IMR-90 (cell line): Measurements from ENCODE around the gene PTH1R. TPM values are rescaled to one million over a fixed set of nuclear protein-coding genes. Genes with fewer than 3 reads are reported as not detected.

Experiments used
- ATAC-seq: fragments of 200-7000 bp; cut with Tn5 transposase; 2 replicates; pipeline ENCODE4 v1.9.1; 2020; ENCODE audit warnings: low read depth, mild to moderate bottlenecking, moderate library complexity
- BruUV-seq: library from RNA; stranded (reverse); fragments of 400-500 nt; replicated peaks from 2 replicates; lab custom pipeline; 2021; lab: Mats Ljungman, UMichigan
- CTCF ChIA-PET: fragments of 300-600 bp; formaldehyde crosslinking; extraction: SDS; loops from one replicate; lab custom pipeline; 2021; ENCODE audit warnings: antibody characterized with exemption; lab: Yijun Ruan, JAX
- POLR2A ChIA-PET: fragments of 300-600 bp; sonication (Branson Sonifier 250); formaldehyde crosslinking; loops from one replicate; lab custom pipeline; 2022; ENCODE audit warnings: antibody characterized with exemption; ENCODE audit not compliant: unreplicated experiment; lab: Charles Lee
- DNase-seq: peaks from one replicate; pipeline ENCODE4 v3.0.0; 2013
- H2AFZ ChIP-seq: replicated peaks from 2 replicates; pipeline ENCODE3; 2013; ENCODE audit warnings: low read length, mild to moderate bottlenecking; ENCODE audit not compliant: poor library complexity
- H2AK5ac ChIP-seq: 2 replicates; pipeline ENCODE4 v1.6.1; 2013; ENCODE audit warnings: low read depth, low read length, inconsistent platforms
- H2AK9ac ChIP-seq: replicated peaks from 2 replicates; pipeline ENCODE3; 2013; ENCODE audit warnings: mild to moderate bottlenecking, low read depth, low read length, moderate library complexity; ENCODE audit not compliant: poor library complexity
- H2BK120ac ChIP-seq: 2 replicates; pipeline ENCODE4 v1.6.1; 2013; ENCODE audit warnings: low read depth, low read length, inconsistent platforms
- H2BK15ac ChIP-seq: 3 replicates; pipeline ENCODE4 v1.6.1; 2013; ENCODE audit warnings: low read depth, low read length, inconsistent platforms
- H2BK20ac ChIP-seq: 2 replicates; pipeline ENCODE4 v1.6.1; 2013; ENCODE audit warnings: low read depth, mild to moderate bottlenecking, inconsistent platforms, low read length, moderate library complexity
- H2BK5ac ChIP-seq: 2 replicates; pipeline ENCODE4 v1.6.1; 2013; ENCODE audit warnings: mild to moderate bottlenecking, low read depth, low read length, inconsistent platforms; ENCODE audit not compliant: poor library complexity, severe bottlenecking
- H3K14ac ChIP-seq: replicated peaks from 2 replicates; pipeline ENCODE4 v1.6.1; 2013; ENCODE audit warnings: low read depth, low read length, inconsistent platforms
- H3K18ac ChIP-seq: 2 replicates; pipeline ENCODE4 v1.6.1; 2013; ENCODE audit warnings: low read depth, low read length, control low read depth
- H3K23ac ChIP-seq: 2 replicates; pipeline ENCODE4 v1.6.1; 2013; ENCODE audit warnings: low read depth, low read length, inconsistent platforms
- H3K27ac ChIP-seq: 2 replicates; pipeline ENCODE4 v1.5.1; 2013; ENCODE audit warnings: mild to moderate bottlenecking, control low read depth, low read length; ENCODE audit not compliant: insufficient read depth
- H3K27me3 ChIP-seq: 2 replicates; pipeline ENCODE4 v1.6.1; 2013; ENCODE audit warnings: low read length; ENCODE audit not compliant: control insufficient read depth, insufficient read depth
- H3K36me3 ChIP-seq: 2 replicates; pipeline ENCODE4 v1.6.1; 2013; ENCODE audit warnings: low read length, mixed read lengths; ENCODE audit not compliant: control insufficient read depth, insufficient read depth
- H3K4ac ChIP-seq: 2 replicates; pipeline ENCODE4 v1.6.1; 2013; ENCODE audit warnings: low read depth, low read length, inconsistent platforms
- H3K4me1 ChIP-seq: 2 replicates; pipeline ENCODE4 v1.6.1; 2013; ENCODE audit warnings: low read length, mixed read lengths; ENCODE audit not compliant: control insufficient read depth, insufficient read depth
- H3K4me2 ChIP-seq: 2 replicates; pipeline ENCODE4 v1.6.1; 2013; ENCODE audit warnings: low read depth, mild to moderate bottlenecking, control low read depth, low read length, moderate library complexity
- H3K4me3 ChIP-seq: 2 replicates; pipeline ENCODE4 v1.5.1; 2013; ENCODE audit warnings: low read depth, mild to moderate bottlenecking, control low read depth, low read length, moderate library complexity; ENCODE audit not compliant: insufficient read depth
- H3K56ac ChIP-seq: 2 replicates; pipeline ENCODE4 v1.6.1; 2013; ENCODE audit warnings: low read length, inconsistent platforms; ENCODE audit not compliant: insufficient read depth; ENCODE audit errors: extremely low read depth
- H3K79me1 ChIP-seq, 2 experiments: 2 replicates each; pipeline ENCODE4 v1.6.1; 2013; ENCODE audit warnings: low read length in 2 of 2, inconsistent platforms in 1 of 2, low read depth in 1 of 2
- H3K9ac ChIP-seq: 2 replicates; pipeline ENCODE4 v1.6.1; 2013; ENCODE audit warnings: low read depth, low read length, control low read depth
- H3K9me1 ChIP-seq: 2 replicates; pipeline ENCODE4 v1.6.1; 2013; ENCODE audit warnings: low read length, inconsistent platforms; ENCODE audit not compliant: insufficient read depth
- H3K9me3 ChIP-seq: 2 replicates; pipeline ENCODE4 v1.6.1; 2013; ENCODE audit warnings: low read length; ENCODE audit not compliant: control insufficient read depth, insufficient read depth
- H4K20me1 ChIP-seq: 2 replicates; pipeline ENCODE4 v1.6.1; 2013; ENCODE audit warnings: low read length, inconsistent platforms; ENCODE audit not compliant: insufficient read depth
- H4K5ac ChIP-seq: 2 replicates; pipeline ENCODE4 v1.6.1; 2013; ENCODE audit warnings: mild to moderate bottlenecking, low read depth, low read length, control low read depth
- H4K8ac ChIP-seq, 2 experiments: 2 replicates each; pipeline ENCODE4 v1.6.1; 2013; ENCODE audit warnings: low read depth in 2 of 2, low read length in 2 of 2, control low read depth in 1 of 2, inconsistent platforms in 1 of 2
- H4K91ac ChIP-seq: 2 replicates; pipeline ENCODE4 v1.6.1; 2013; ENCODE audit warnings: low read depth, low read length, inconsistent platforms; ENCODE audit not compliant: insufficient read depth
- BHLHE40 ChIP-seq: fragments of 150-350 bp; IDR thresholded peaks from 2 replicates; pipeline ENCODE4 v1.6.1; 2016; ENCODE audit warnings: mild to moderate bottlenecking, low read depth, low read length
- CEBPB ChIP-seq: IDR thresholded peaks from 2 replicates; pipeline ENCODE4 v1.6.1; 2012; ENCODE audit warnings: low read depth, low read length, improper control_type of control experiment
- CHD1 ChIP-seq: IDR thresholded peaks from 2 replicates; pipeline ENCODE4 v1.6.1; 2012; ENCODE audit warnings: low read depth, low read length, improper control_type of control experiment
- CTCF ChIP-seq: conservative IDR thresholded peaks from 2 replicates; pipeline ENCODE4 v1.5.1; 2012; ENCODE audit warnings: mild to moderate bottlenecking, low read depth, low read length, improper control_type of control experiment
- ELK1 ChIP-seq: fragments of 150-350 bp; IDR thresholded peaks from 2 replicates; pipeline ENCODE4 v1.6.1; 2016; ENCODE audit warnings: low read depth, mild to moderate bottlenecking, low read length, moderate library complexity, borderline replicate concordance
- FOS ChIP-seq: fragments of 150-350 bp; IDR thresholded peaks from 2 replicates; pipeline ENCODE4 v1.6.1; 2016; ENCODE audit warnings: low read depth, low read length
- MAFK ChIP-seq: IDR thresholded peaks from 2 replicates; pipeline ENCODE4 v1.6.1; 2012; ENCODE audit warnings: low read depth, low read length, improper control_type of control experiment
- MAZ ChIP-seq: IDR thresholded peaks from 2 replicates; pipeline ENCODE4 v1.6.1; 2012; ENCODE audit warnings: low read depth, mild to moderate bottlenecking, low read length, improper control_type of control experiment, moderate library complexity, borderline replicate concordance
- MXI1 ChIP-seq: IDR thresholded peaks from 2 replicates; pipeline ENCODE4 v1.6.1; 2012; ENCODE audit warnings: low read depth, mild to moderate bottlenecking, low read length, moderate library complexity, borderline replicate concordance
- NFE2L2 ChIP-seq: fragments of 150-350 bp; IDR thresholded peaks from 2 replicates; pipeline ENCODE4 v1.6.1; 2016; ENCODE audit warnings: low read depth, mild to moderate bottlenecking, low read length
- POLR2A ChIP-seq: IDR thresholded peaks from 2 replicates; pipeline ENCODE4 v1.6.1; 2012; ENCODE audit warnings: mild to moderate bottlenecking, low read depth, low read length
- RAD21 ChIP-seq: IDR thresholded peaks from 2 replicates; pipeline ENCODE4 v1.6.1; 2012; ENCODE audit warnings: low read length, improper control_type of control experiment
- RCOR1 ChIP-seq: IDR thresholded peaks from 2 replicates; pipeline ENCODE4 v1.6.1; 2012; ENCODE audit warnings: mild to moderate bottlenecking, low read length, improper control_type of control experiment; ENCODE audit not compliant: insufficient replicate concordance
- RFX5 ChIP-seq: IDR thresholded peaks from 2 replicates; pipeline ENCODE4 v1.8.0; 2012; ENCODE audit warnings: low read depth, mild to moderate bottlenecking, low read length, moderate library complexity
- SMC3 ChIP-seq: fragments of 150-350 bp; IDR thresholded peaks from 2 replicates; pipeline ENCODE4 v1.6.1; 2016; ENCODE audit warnings: low read depth, mild to moderate bottlenecking, antibody characterized with exemption, low read length, moderate library complexity
- USF2 ChIP-seq: fragments of 150-350 bp; IDR thresholded peaks from 2 replicates; pipeline ENCODE4 v1.6.1; 2017; ENCODE audit warnings: mild to moderate bottlenecking, antibody characterized with exemption, low read length, low read depth
- WGBS, 2 experiments: methylation state at CpG; one replicate each; pipeline versions ENCODE4 v1.1.5 to v1.1.7; 2013; ENCODE audit warnings: missing lambda C conversion rate in 2 of 2; ENCODE audit not compliant: insufficient read length in 1 of 2; ENCODE audit errors: extremely low coverage in 2 of 2; 5-methylcytosine and 5-hydroxymethylcytosine counted together
- dilution Hi-C: fragments of 300-500 bp; cut with HindIII; formaldehyde crosslinking; loops from one replicate; pipeline ENCODE4 v1.14.3; 2018; ENCODE audit warnings: low sequenced_read_pairs; ENCODE audit not compliant: unreplicated experiment
- in situ Hi-C: fragments of 300-500 bp; cut with MboI; formaldehyde crosslinking; loops from 3 replicates; pipeline ENCODE4 v1.14.3; 2019; ENCODE audit warnings: low sequenced_read_pairs, inconsistent platforms, mixed read lengths
- intact Hi-C: fragments of 100-400 bp; cut with micrococcal nuclease; formaldehyde crosslinking; loops from 2 replicates; pipeline ENCODE4 v1.10.0; 2022
- polyA plus RNA-seq, 3 experiments: library from polyadenylated mRNA; depleted of rRNA; stranded (reverse); fragments of >200 nt; gene quantifications; 2 replicates each; pipeline ENCODE4 v1.2.3, GENCODE V29; 2012; ENCODE audit warnings: low replicate concordance in 1 of 3
- total RNA-seq: library from RNA; depleted of rRNA; stranded (reverse); fragments of >200 nt; gene quantifications from 2 replicates; pipeline ENCODE4 v1.2.3, GENCODE V29; 2012

The PTH1R gene
- total and polyA plus RNA-seq, 2 of the 4 experiments (the other 2 are of a cell fraction) = 0.15 to 0.18 TPM

- H3K79me1 ChIP-seq = peaks cover 0 to 15% of the 10 kb centered on the region in 2 experiments; a peak in 2 of 4 replicates
- H3K27ac ChIP-seq = no peak overlapping the region
- H4K8ac ChIP-seq = no peak overlapping the region
- no peak overlapping the region for H3K9ac ChIP-seq
- no peak overlapping the region for H2BK5ac ChIP-seq
- peaks cover 7% of the 10 kb centered on the region; the same call in 1 of the 2 replicates for H3K4me1 ChIP-seq
- H3K9me1 ChIP-seq = peaks cover 12% of the 10 kb centered on the region
- peaks cover 51% of the 10 kb centered on the region for H3K36me3 ChIP-seq
- in situ Hi-C loops (loop anchor here (10.0 kb wide), 1 partner anchor 407 kb away; no protein-coding TSS in a partner anchor), dilution Hi-C loops (no loop called here), intact Hi-C loops (no loop called here)
- H4K20me1 ChIP-seq = peaks cover 2% of the 10 kb centered on the region; the same call in 1 of the 2 replicates
- H2BK15ac ChIP-seq = no peak overlapping the region
- WGBS, 2 experiments = no CpG with 5 or more reads among the region's 1 CpG
- H3K14ac ChIP-seq = no peak overlapping the region
- H4K5ac ChIP-seq = no peak overlapping the region
- no peak for TF ChIP-seq USF2
- TF ChIP-seq BHLHE40 = no peak
- TF ChIP-seq MAFK = no peak
- no peak for TF ChIP-seq FOS
- no peak for TF ChIP-seq CEBPB
- TF ChIP-seq NFE2L2 = no peak
- no peak for TF ChIP-seq MAZ
- no peak for TF ChIP-seq MXI1
- TF ChIP-seq POLR2A = no peak
- TF ChIP-seq RCOR1 = no peak
- no peak for TF ChIP-seq CTCF
- TF ChIP-seq ELK1 = no peak
- no peak for TF ChIP-seq RFX5
- no peak for TF ChIP-seq SMC3
- no peak for TF ChIP-seq CHD1
- no peak for TF ChIP-seq RAD21
- CTCF ChIA-PET = interaction anchor here (1.2 kb wide), 1 partner anchor 18 kb away, joined by 3 read pairs; no protein-coding TSS in a partner anchor
- no peak for DNase-seq
- no peak overlapping the region for H2AK9ac ChIP-seq
- no peak overlapping the region for H3K18ac ChIP-seq
- BruUV-seq = no TSS peak
- H2AFZ ChIP-seq = no peak overlapping the region
- H3K9me3 ChIP-seq = peaks cover 13% of the 10 kb centered on the region
- H3K4me2 ChIP-seq = no peak overlapping the region
- no peak overlapping the region for H2AK5ac ChIP-seq
- H3K4me3 ChIP-seq = no peak overlapping the region
- H3K4ac ChIP-seq = no peak overlapping the region
- POLR2A ChIA-PET = no interaction called here
- no peak overlapping the region for H2BK20ac ChIP-seq
- no peak overlapping the region for H3K23ac ChIP-seq
- H3K56ac ChIP-seq = no peak overlapping the region
- H3K27me3 ChIP-seq = no peaks in the 10 kb centered on the region
- ATAC-seq = no peak
- H4K91ac ChIP-seq = no peak overlapping the region
- H2BK120ac ChIP-seq = no peak overlapping the region
Measured at GRCh38 chr3:46918202-46918601, 40.7 kb downstream of the PTH1R start.
